Small intestine (tissue), 7 donors: ENCODE measurements around the gene EFEMP2. TPM values are rescaled to one million over a fixed set of nuclear protein-coding genes. Genes with fewer than 3 reads are reported as not detected.
"Not testable (repeated sequence)": the region's sequence is repeated elsewhere in the genome, so short reads cannot be mapped to it uniquely, and the experiment has no call there.

Source experiments
- DNase-seq, 2 donors: peaks; one replicate each; pipeline versions ENCODE4 v3.0.0 to v3.0.0-alpha.2; 2013
- FAIRE-seq: peaks from 2 replicates; lab custom pipeline; 2012; peaks lifted over from hg19 to GRCh38; lab: Jason Lieb, UNC
- H3K27ac ChIP-seq, 3 donors: one replicate each; pipeline ENCODE4 v1.5.1; 2013; ENCODE audit warnings: low read length in 2 of 3, mild to moderate bottlenecking in 2 of 3, control low read depth in 1 of 3, inconsistent platforms in 1 of 3, low read depth in 1 of 3, moderate library complexity in 1 of 3
- H3K27me3 ChIP-seq, 3 donors: one replicate each; pipeline ENCODE4 v1.6.1; 2013; ENCODE audit warnings: low read length in 3 of 3, inconsistent platforms in 1 of 3; ENCODE audit not compliant: control insufficient read depth in 3 of 3, insufficient read depth in 3 of 3
- H3K36me3 ChIP-seq, 3 donors: one replicate each; pipeline ENCODE4 v1.6.1; 2013; ENCODE audit warnings: low read length in 3 of 3, inconsistent platforms in 1 of 3, low read depth in 1 of 3, mild to moderate bottlenecking in 1 of 3, moderate library complexity in 1 of 3; ENCODE audit not compliant: control insufficient read depth in 3 of 3, insufficient read depth in 2 of 3
- H3K4me1 ChIP-seq, 3 donors: one replicate each; pipeline ENCODE4 v1.6.1; 2013; ENCODE audit warnings: low read length in 2 of 3, inconsistent platforms in 1 of 3, low read depth in 1 of 3, mild to moderate bottlenecking in 1 of 3, moderate library complexity in 1 of 3; ENCODE audit not compliant: control insufficient read depth in 3 of 3, insufficient read depth in 2 of 3
- H3K4me3 ChIP-seq, 3 donors: one replicate each; pipeline ENCODE4 v1.5.1; 2013; ENCODE audit warnings: low read length in 3 of 3, control low read depth in 1 of 3, inconsistent platforms in 1 of 3, low read depth in 1 of 3, mild to moderate bottlenecking in 1 of 3, moderate library complexity in 1 of 3
- H3K9me3 ChIP-seq, 2 donors: one replicate each; pipeline ENCODE4 v1.6.1; 2013; ENCODE audit warnings: low read depth in 1 of 2, low read length in 1 of 2; ENCODE audit not compliant: control insufficient read depth in 2 of 2, insufficient read depth in 1 of 2
- whole genome bisulfite sequencing, 3 donors: extraction: QIAGEN DNeasy Blood & Tissue Kit; methylation state at CpG; one replicate each; pipeline ENCODE4 v1.1.7; 2013; 5-methylcytosine and 5-hydroxymethylcytosine counted together
- polyA plus RNA-seq, 4 donors: library from polyadenylated mRNA; stranded (reverse) in 3 of 4; unstranded in 1 of 4; fragments of 200-250 nt in 3 of 4; fragments of 120-200 nt in 1 of 4; gene quantifications; one replicate each; pipeline versions ENCODE4 v1.2.1 to v1.2.3, GENCODE V29; 2013
- donor health status: healthy with polysubstance abuse.
- donor health status: control.
- donor health status: control.
- donor health status: Bipolar disorder and iron deficiency.
- donor health status: healthy.

The EFEMP2 gene
- polyA plus RNA-seq, 4 donors, result 4.7 to 18.0 (median 12.1) TPM

- not testable (repeated sequence) for DNase-seq, H3K9me3 ChIP-seq, H3K36me3 ChIP-seq, FAIRE-seq
- H3K4me3 ChIP-seq, result peak overlapping the region in 2 of 3 donors; percentile 4 to 57
- 61 to 82% (median 70%) methylated on average over 5 of the region's 5 CpGs for WGBS, 3 donors
- peaks cover 4 to 39% (median 11%) of the 10 kb centered on the region in 3 donors for H3K4me1 ChIP-seq
- H3K27ac ChIP-seq, result peak overlapping the region in 2 of 3 donors; percentile 27 to 97
- H3K27me3 ChIP-seq, result peaks cover 0 to 32% (median 0%) of the 10 kb centered on the region in 3 donors
Observed at GRCh38 chr11:65892137-65892540, 19.5 kb upstream of the EFEMP2 start.

GRCh38 chr11:65891219-65892136 is 18.9 kb upstream of the EFEMP2 start:
- peaks cover 0 to 8% (median 0%) of the 10 kb centered on the region in 3 donors for H3K36me3 ChIP-seq
- H3K9me3 ChIP-seq, result no peaks in the 10 kb centered on the region
- peaks cover 6 to 46% (median 15%) of the 10 kb centered on the region in 3 donors for H3K4me1 ChIP-seq
- WGBS, 3 donors, result 4 to 6% (median 5%) methylated on average over 51 to 57 of the region's 57 CpGs
- peaks cover 0 to 25% (median 0%) of the 10 kb centered on the region in 3 donors for H3K27me3 ChIP-seq
- no peak for DNase-seq
- peak overlapping the region; percentile 49 to 63 (median 57) for H3K4me3 ChIP-seq
- FAIRE-seq, result no peak
- peak overlapping the region; percentile 71 to 97 (median 73) for H3K27ac ChIP-seq

GRCh38 chr11:65890324-65891218 is 18.0 kb upstream of the EFEMP2 start, which contains the start of gene CCDC85B:
CCDC85B (plus strand) TSS chr11:65890673; CDS start chr11:65890784, 111 bp downstream.
- Histone ChIP-seq H3K4me1 (peaks cover 6 to 52% (median 15%) of the 10 kb centered on the region in 3 donors), H3K27ac (peak within 1 kb of the TSS; percentile 73 to 97 (median 95)), H3K27me3 (peaks cover 0 to 18% (median 0%) of the 10 kb centered on the region in 3 donors), H3K4me3 (peak within 1 kb of the TSS; percentile 49 to 63 (median 57)), H3K36me3 (peaks cover 0 to 15% (median 0%) of the 10 kb centered on the region in 3 donors), H3K9me3 (no peaks in the 10 kb centered on the region)
- WGBS, 3 donors, result 0% methylated on average over 76 to 94 of the region's 94 CpGs
- DNase-seq (peak; percentile 96 to 99), FAIRE-seq (no peak)

GRCh38 chr11:65888163-65888814 is 15.7 kb upstream of the EFEMP2 start, which contains the start of gene FIBP:
FIBP (minus strand) TSS chr11:65888471; CDS start chr11:65888418, 53 bp downstream.
- Histone ChIP-seq H3K36me3 (peaks cover 0 to 38% (median 7%) of the 10 kb centered on the region in 3 donors), H3K4me3 (peak within 1 kb of the TSS; percentile 46 to 74 (median 73)), H3K27ac (peak within 1 kb of the TSS; percentile 84 to 97 (median 95)), H3K27me3 (peaks cover 0 to 16% (median 0%) of the 10 kb centered on the region in 3 donors), H3K4me1 (peaks cover 8 to 62% (median 15%) of the 10 kb centered on the region in 3 donors), H3K9me3 (no peaks in the 10 kb centered on the region)
- WGBS, 3 donors, result 0 to 1% (median 1%) methylated on average over 50 to 57 of the region's 57 CpGs
- no peak for FAIRE-seq
- peak; percentile 97 to 99 for DNase-seq

GRCh38 chr11:65887723-65888162 is 15.1 kb upstream of the EFEMP2 start:
- DNase-seq (no peak), FAIRE-seq (no peak)
- no peaks in the 10 kb centered on the region for H3K9me3 ChIP-seq
- 2 to 4% (median 4%) methylated on average over 23 of the region's 23 CpGs for WGBS, 3 donors
- peak overlapping the region; percentile 84 to 97 (median 95) for H3K27ac ChIP-seq
- H3K36me3 ChIP-seq, result peaks cover 0 to 43% (median 11%) of the 10 kb centered on the region in 3 donors
- peaks cover 8 to 62% (median 12%) of the 10 kb centered on the region in 3 donors for H3K4me1 ChIP-seq
- peaks cover 0 to 16% (median 0%) of the 10 kb centered on the region in 3 donors for H3K27me3 ChIP-seq
- peak overlapping the region; percentile 46 to 74 (median 73) for H3K4me3 ChIP-seq

- FAIRE-seq, result no peak
Observed at GRCh38 chr11:65886826-65887722, 14.5 kb upstream of the EFEMP2 start.

More at GRCh38 chr11:65886826-65887722, 14.5 kb upstream of the EFEMP2 start:
- peaks cover 8 to 57% (median 11%) of the 10 kb centered on the region in 3 donors for H3K4me1 ChIP-seq
- H3K27ac ChIP-seq, result peak overlapping the region; percentile 84 to 97 (median 95)
- peaks cover 0 to 16% (median 0%) of the 10 kb centered on the region in 3 donors for H3K27me3 ChIP-seq
- peak in 1 of 2 donors; percentile 60 for DNase-seq
- 71 to 79% (median 75%) methylated on average over 14 of the region's 14 CpGs for WGBS, 3 donors
- H3K9me3 ChIP-seq, result no peaks in the 10 kb centered on the region
- peak overlapping the region in 2 of 3 donors; percentile 73 to 74 for H3K4me3 ChIP-seq
- H3K36me3 ChIP-seq, result peaks cover 0 to 50% (median 13%) of the 10 kb centered on the region in 3 donors
